Breast epithelium (tissue), 4 donors: ENCODE data around the gene NDST1. TPM values are rescaled to one million over a fixed set of nuclear protein-coding genes. Genes with fewer than 3 reads are reported as not detected.
A peak's percentile ranks its signal among the peaks of the same experiment; 100 is the strongest.

Source experiments
- DNase-seq, 2 donors: peaks; one replicate each; pipeline ENCODE4 v3.0.0-alpha.2; 2019; ENCODE audit warnings: low spot score in 2 of 2
- H3K27ac ChIP-seq, 2 donors: fragments of 200-600 bp; sonication (generic) in 1 of 2; one replicate each; pipeline ENCODE4 v1.5.1; 2016 to 2019; ENCODE audit warnings: mild to moderate bottlenecking in 1 of 2
- H3K27me3 ChIP-seq, 2 donors: fragments of 200-600 bp; sonication (generic) in 1 of 2; one replicate each; pipeline versions ENCODE4 v1.5.1 to v1.6.0; 2017 to 2019; ENCODE audit warnings: control low read depth in 1 of 2, mild to moderate bottlenecking in 1 of 2
- H3K36me3 ChIP-seq: fragments of 200-600 bp; one replicate; pipeline ENCODE4 v1.5.1; 2019
- H3K4me1 ChIP-seq, 2 donors: fragments of 200-600 bp; sonication (generic); one replicate each; pipeline ENCODE4 v1.5.1; 2016 to 2019; ENCODE audit warnings: control low read depth in 1 of 2
- H3K4me3 ChIP-seq, 3 donors: fragments of 200-600 bp; sonication (generic); 1 replicate in 2 of 3; 2 replicates in 1 of 3; pipeline ENCODE4 v1.5.1; 2016 to 2019; ENCODE audit warnings: mild to moderate bottlenecking in 3 of 3, moderate library complexity in 2 of 3
- H3K9me3 ChIP-seq, 2 donors: fragments of 200-600 bp; sonication (generic) in 1 of 2; one replicate each; pipeline ENCODE4 v1.5.1; 2016 to 2019; ENCODE audit warnings: control low read depth in 1 of 2
- CTCF ChIP-seq, 3 donors: fragments of 450-650 bp; IDR thresholded peaks; one replicate each; pipeline ENCODE4 v1.5.1; 2016 to 2017; ENCODE audit warnings: antibody characterized with exemption in 3 of 3, mild to moderate bottlenecking in 3 of 3, moderate library complexity in 3 of 3
- POLR2A ChIP-seq: fragments of 450-650 bp; IDR thresholded peaks from one replicate; pipeline ENCODE4 v1.6.1; 2016; ENCODE audit warnings: antibody characterized with exemption, mild to moderate bottlenecking, moderate library complexity
- POLR2AphosphoS5 ChIP-seq, 3 donors: sonication (generic); formaldehyde crosslinking; IDR thresholded peaks; one replicate each; pipeline ENCODE4 v1.6.1; 2017; ENCODE audit warnings: antibody characterized with exemption in 3 of 3
- intact Hi-C: fragments of 100-400 bp; cut with DNase I; formaldehyde crosslinking; loops from one replicate; pipeline ENCODE4 v1.15.1; 2023; ENCODE audit warnings: low total_unique reads
- total RNA-seq, 3 donors: library from RNA; depleted of rRNA; stranded (reverse); fragments of >200 nt; gene quantifications; one replicate each; pipeline ENCODE4 v1.1.0, GENCODE V29; 2016

Gene NDST1
- total RNA-seq, 3 donors from 2014 or later: 46.7 to 92.3 (median 74.1) TPM

GRCh38 chr5:150532996-150533395, 25.1 kb downstream of the NDST1 start:
- intact Hi-C loops: no loop called here
- Histone ChIP-seq H3K27ac (no peak overlapping the region), H3K4me1 (no peaks in the 10 kb centered on the region), H3K9me3 (no peaks in the 10 kb centered on the region), H3K4me3 (no peak overlapping the region), H3K27me3 (no peaks in the 10 kb centered on the region), H3K36me3 (no peaks in the 10 kb centered on the region)
- TF ChIP-seq POLR2AphosphoS5 (IDR thresholded peaks at IDR 0.05) (no peak), POLR2A (no peak), CTCF (IDR thresholded peaks at IDR 0.05) (no peak)
- DNase-seq: no peak

DNA sequence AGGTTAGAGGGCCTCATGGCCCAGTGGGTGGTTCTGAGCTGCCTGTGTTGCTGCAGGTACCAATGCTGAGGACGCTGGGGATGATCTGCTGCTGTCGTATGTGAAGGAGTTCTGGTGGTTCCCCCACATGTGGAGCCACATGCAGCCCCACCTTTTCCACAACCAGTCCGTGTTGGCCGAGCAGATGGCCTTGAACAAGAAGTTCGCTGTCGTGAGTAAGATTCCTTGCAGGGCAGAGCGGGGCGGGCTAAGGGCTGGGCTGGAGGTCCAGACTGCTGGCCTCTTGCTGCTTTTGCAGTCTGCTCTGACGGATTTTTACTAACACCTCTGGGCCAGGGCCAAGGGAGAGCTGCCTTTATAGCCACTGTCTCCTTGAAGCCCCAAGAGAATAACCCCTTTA, 26.9 kb downstream of the NDST1 start:
- intact Hi-C loops: loop anchor here (5.0 kb wide), 1 partner anchor 73 kb away; no protein-coding TSS in a partner anchor
- Histone ChIP-seq H3K9me3 (no peaks in the 10 kb centered on the region), H3K4me1 (no peaks in the 10 kb centered on the region), H3K27ac (no peak overlapping the region), H3K36me3 (no peaks in the 10 kb centered on the region), H3K27me3 (no peaks in the 10 kb centered on the region), H3K4me3 (no peak overlapping the region)
- no peak for TF ChIP-seq CTCF (IDR thresholded peaks at IDR 0.05)
- TF ChIP-seq POLR2AphosphoS5 (IDR thresholded peaks at IDR 0.05): no peak
- no peak for TF ChIP-seq POLR2A
- DNase-seq: no peak

DNA sequence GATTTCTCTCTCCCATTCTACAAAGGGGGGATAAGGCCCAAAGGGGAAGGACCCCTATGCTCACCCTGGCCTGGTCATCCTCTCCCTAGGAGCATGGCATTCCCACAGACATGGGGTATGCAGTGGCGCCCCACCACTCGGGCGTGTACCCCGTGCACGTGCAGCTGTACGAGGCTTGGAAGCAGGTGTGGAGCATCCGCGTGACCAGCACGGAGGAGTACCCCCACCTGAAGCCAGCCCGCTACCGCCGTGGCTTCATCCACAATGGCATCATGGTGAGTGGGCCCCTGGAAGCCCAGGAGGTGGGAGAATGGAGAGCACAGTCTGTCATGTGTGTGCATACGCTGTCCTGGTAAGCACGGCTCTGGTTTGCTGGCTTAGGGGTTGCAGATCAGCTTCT, 27.7 kb downstream of the NDST1 start:
- intact Hi-C loops: loop anchor here (5.0 kb wide), 1 partner anchor 73 kb away; no protein-coding TSS in a partner anchor
- DNase-seq: no peak
- no peak for TF ChIP-seq CTCF (IDR thresholded peaks at IDR 0.05)
- TF ChIP-seq POLR2AphosphoS5 (IDR thresholded peaks at IDR 0.05): no peak
- TF ChIP-seq POLR2A: no peak
- Histone ChIP-seq H3K4me1 (no peaks in the 10 kb centered on the region), H3K27me3 (no peaks in the 10 kb centered on the region), H3K27ac (peak overlapping the region in 1 of 2 donors; percentile 12), H3K4me3 (no peak overlapping the region), H3K36me3 (peaks cover 5% of the 10 kb centered on the region), H3K9me3 (no peaks in the 10 kb centered on the region)

GRCh38 chr5:150538007-150538917, 30.3 kb downstream of the NDST1 start:
- Histone ChIP-seq H3K27ac (peak overlapping the region in 1 of 2 donors; percentile 24), H3K4me3 (no peak overlapping the region), H3K27me3 (no peaks in the 10 kb centered on the region), H3K36me3 (peaks cover 5% of the 10 kb centered on the region), H3K9me3 (no peaks in the 10 kb centered on the region), H3K4me1 (no peaks in the 10 kb centered on the region)
- intact Hi-C loops: loop anchor here (5.0 kb wide), 1 partner anchor 76 kb away; no protein-coding TSS in a partner anchor
- no peak for TF ChIP-seq CTCF (IDR thresholded peaks at IDR 0.05)
- no peak for TF ChIP-seq POLR2A
- no peak for TF ChIP-seq POLR2AphosphoS5 (IDR thresholded peaks at IDR 0.05)
- DNase-seq: peak; percentile 57 to 63

DNA sequence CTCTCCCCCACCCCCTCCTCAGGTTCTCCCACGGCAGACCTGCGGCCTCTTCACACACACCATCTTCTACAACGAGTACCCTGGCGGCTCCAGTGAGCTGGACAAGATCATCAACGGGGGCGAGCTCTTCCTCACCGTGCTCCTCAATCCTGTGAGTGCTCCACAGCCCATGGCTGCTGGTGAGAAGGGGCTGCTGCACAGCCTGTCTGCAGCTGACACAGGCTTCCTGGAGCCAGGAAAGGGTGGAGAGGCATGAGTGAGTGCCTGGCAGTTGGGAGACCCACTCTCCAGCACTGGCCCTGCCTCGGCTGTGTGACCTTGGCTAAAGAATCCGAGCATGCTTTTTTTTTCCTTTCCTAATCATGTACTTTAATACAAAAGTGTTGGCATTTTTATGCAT, 31.3 kb downstream of the NDST1 start:
- intact Hi-C loops: loop anchor here (5.0 kb wide), 1 partner anchor 77 kb away; no protein-coding TSS in a partner anchor
- H3K27me3 ChIP-seq: no peaks in the 10 kb centered on the region
- H3K27ac ChIP-seq: peak overlapping the region in 1 of 2 donors; percentile 24
- TF ChIP-seq POLR2A: no peak
- TF ChIP-seq CTCF (IDR thresholded peaks at IDR 0.05): no peak
- H3K9me3 ChIP-seq: no peaks in the 10 kb centered on the region
- H3K4me3 ChIP-seq: no peak overlapping the region
- H3K4me1 ChIP-seq: no peaks in the 10 kb centered on the region
- DNase-seq: no peak
- H3K36me3 ChIP-seq: peaks cover 5% of the 10 kb centered on the region
